Gastroesophageal sphincter (tissue), 3 donors: ENCODE measurements around the gene ATP9B.

Source experiments
- POLR2AphosphoS5 ChIP-seq: sonication (generic); formaldehyde crosslinking; IDR thresholded peaks from one replicate; pipeline ENCODE4 v1.6.1; 2017; ENCODE audit warnings: antibody characterized with exemption
- TF ChIP-seq, protein P1 (sequence below), 4 experiments: fragments of 200-600 bp in 2 of 4; fragments of 450-650 bp in 2 of 4; sonication (generic) in 1 of 4; IDR thresholded peaks; one replicate each; pipeline ENCODE4 v1.5.1; 2017 to 2019; ENCODE audit warnings: antibody characterized with exemption in 4 of 4, mild to moderate bottlenecking in 2 of 4, moderate library complexity in 2 of 4

DNA sequence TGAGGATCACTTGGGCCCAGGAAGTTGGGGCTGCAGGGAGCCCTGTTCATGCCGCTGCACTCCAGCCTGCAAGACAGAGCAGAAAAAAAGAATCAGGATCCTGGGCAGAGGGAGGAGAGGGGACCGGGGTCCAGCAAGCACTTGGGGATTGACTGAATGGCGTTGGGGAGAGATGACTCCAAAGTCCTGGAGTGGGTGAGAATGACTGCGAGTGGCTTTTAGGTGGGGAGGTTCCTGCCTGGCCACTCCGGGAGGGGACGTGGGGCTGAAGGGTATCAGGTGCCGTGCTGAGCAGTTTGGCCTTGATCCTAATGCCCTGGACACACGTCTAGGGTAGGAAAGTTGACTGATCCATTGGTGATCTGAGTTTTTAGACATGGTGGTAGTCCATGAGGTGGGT is 323.0 kb downstream of the ATP9B start:
- TF ChIP-seq, protein P1, sequence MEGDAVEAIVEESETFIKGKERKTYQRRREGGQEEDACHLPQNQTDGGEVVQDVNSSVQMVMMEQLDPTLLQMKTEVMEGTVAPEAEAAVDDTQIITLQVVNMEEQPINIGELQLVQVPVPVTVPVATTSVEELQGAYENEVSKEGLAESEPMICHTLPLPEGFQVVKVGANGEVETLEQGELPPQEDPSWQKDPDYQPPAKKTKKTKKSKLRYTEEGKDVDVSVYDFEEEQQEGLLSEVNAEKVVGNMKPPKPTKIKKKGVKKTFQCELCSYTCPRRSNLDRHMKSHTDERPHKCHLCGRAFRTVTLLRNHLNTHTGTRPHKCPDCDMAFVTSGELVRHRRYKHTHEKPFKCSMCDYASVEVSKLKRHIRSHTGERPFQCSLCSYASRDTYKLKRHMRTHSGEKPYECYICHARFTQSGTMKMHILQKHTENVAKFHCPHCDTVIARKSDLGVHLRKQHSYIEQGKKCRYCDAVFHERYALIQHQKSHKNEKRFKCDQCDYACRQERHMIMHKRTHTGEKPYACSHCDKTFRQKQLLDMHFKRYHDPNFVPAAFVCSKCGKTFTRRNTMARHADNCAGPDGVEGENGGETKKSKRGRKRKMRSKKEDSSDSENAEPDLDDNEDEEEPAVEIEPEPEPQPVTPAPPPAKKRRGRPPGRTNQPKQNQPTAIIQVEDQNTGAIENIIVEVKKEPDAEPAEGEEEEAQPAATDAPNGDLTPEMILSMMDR (IDR thresholded peaks at IDR 0.05), result no peak
- no peak for TF ChIP-seq POLR2AphosphoS5
